Activated CD4-positive, alpha-beta T cell treated with anti-CD3 and anti-CD28 coated beads, Interleukin-2, amount 10 ng/mL, durations not matched to agents 24 days and 14 days (primary cell): ENCODE results near the gene PAM16. TPM values are rescaled to one million over a fixed set of nuclear protein-coding genes. Genes with fewer than 3 reads are reported as not detected.

ENCODE experiments used
- DNase-seq: peaks from one replicate; pipeline ENCODE4 v3.0.0; 2022
- H3K27ac Mint-ChIP-seq: one replicate; pipeline ENCODE4 v1.8.0; 2022; ENCODE audit warnings: mild to moderate bottlenecking, mixed read lengths
- H3K27me3 Mint-ChIP-seq: one replicate; pipeline ENCODE4 v1.8.0; 2022; ENCODE audit warnings: mixed read lengths
- H3K36me3 Mint-ChIP-seq: one replicate; pipeline ENCODE4 v1.8.0; 2022; ENCODE audit warnings: low read depth, mild to moderate bottlenecking, mixed read lengths
- H3K4me1 Mint-ChIP-seq: one replicate; pipeline ENCODE4 v1.8.0; 2021; ENCODE audit warnings: mixed read lengths
- H3K4me3 Mint-ChIP-seq: one replicate; pipeline ENCODE4 v1.8.0; 2022; ENCODE audit warnings: mild to moderate bottlenecking, moderate library complexity, mixed read lengths
- H3K9me3 Mint-ChIP-seq: one replicate; pipeline ENCODE4 v1.8.0; 2021; ENCODE audit warnings: mixed read lengths
- intact Hi-C: fragments of 100-400 bp; cut with micrococcal nuclease; formaldehyde crosslinking; loops from one replicate; pipeline ENCODE4 v1.15.1; 2023
- total RNA-seq: library from RNA; stranded (reverse); gene quantifications from 2 replicates; pipeline ENCODE4 v1.2.3, GENCODE V29; 2022

The PAM16 gene
- total RNA-seq, 1 donor from 2014 or later = 104 TPM

GRCh38 chr16:4378161-4378666 is 27.1 kb upstream of the PAM16 start:
- H3K4me1 Mint-ChIP-seq = no peaks in the 10 kb centered on the region
- H3K36me3 Mint-ChIP-seq = peaks cover 5% of the 10 kb centered on the region
- no peak overlapping the region for H3K4me3 Mint-ChIP-seq
- H3K27ac Mint-ChIP-seq = no peak overlapping the region
- no peaks in the 10 kb centered on the region for H3K9me3 Mint-ChIP-seq
- DNase-seq = no peak
- intact Hi-C loops = no loop called here
- H3K27me3 Mint-ChIP-seq = no peaks in the 10 kb centered on the region

- Mint-ChIP-seq H3K4me1 (no peaks in the 10 kb centered on the region), H3K9me3 (no peaks in the 10 kb centered on the region), H3K27ac (no peak overlapping the region), H3K36me3 (peaks cover 5% of the 10 kb centered on the region), H3K27me3 (no peaks in the 10 kb centered on the region), H3K4me3 (no peak overlapping the region)
- intact Hi-C loops = no loop called here
- DNase-seq = no peak
Measured at GRCh38 chr16:4377573-4378154, 26.5 kb upstream of the PAM16 start.

- Mint-ChIP-seq H3K27me3 (no peaks in the 10 kb centered on the region), H3K4me1 (no peaks in the 10 kb centered on the region), H3K27ac (no peak overlapping the region), H3K4me3 (no peak overlapping the region), H3K9me3 (no peaks in the 10 kb centered on the region), H3K36me3 (peaks cover 5% of the 10 kb centered on the region)
- intact Hi-C loops = no loop called here
- DNase-seq = no peak
Measured at GRCh38 chr16:4376893-4377572, 25.9 kb upstream of the PAM16 start.

- Mint-ChIP-seq H3K36me3 (peaks cover 5% of the 10 kb centered on the region), H3K4me1 (no peaks in the 10 kb centered on the region), H3K27ac (no peak overlapping the region), H3K27me3 (no peaks in the 10 kb centered on the region), H3K4me3 (no peak overlapping the region), H3K9me3 (no peaks in the 10 kb centered on the region)
- intact Hi-C loops = no loop called here
- DNase-seq = no peak
Measured at GRCh38 chr16:4376126-4376892, 25.2 kb upstream of the PAM16 start.

- no peaks in the 10 kb centered on the region for H3K4me1 Mint-ChIP-seq
- no peak overlapping the region for H3K27ac Mint-ChIP-seq
- H3K27me3 Mint-ChIP-seq = no peaks in the 10 kb centered on the region
- DNase-seq = no peak
- no peak overlapping the region for H3K4me3 Mint-ChIP-seq
- intact Hi-C loops = no loop called here
- no peaks in the 10 kb centered on the region for H3K9me3 Mint-ChIP-seq
- peaks cover 5% of the 10 kb centered on the region for H3K36me3 Mint-ChIP-seq
Measured at GRCh38 chr16:4375717-4376116, 24.6 kb upstream of the PAM16 start.

GRCh38 chr16:4373909-4374742 is 23.0 kb upstream of the PAM16 start:
- intact Hi-C loops = loop anchor here (5.0 kb wide), 1 partner anchor 43 kb away; the partner anchor contains the start of gene CORO7
- DNase-seq = no peak
- H3K36me3 Mint-ChIP-seq = peaks cover 2% of the 10 kb centered on the region

GRCh38 chr16:4373356-4373908 is 22.3 kb upstream of the PAM16 start:
- no peak overlapping the region for H3K27ac Mint-ChIP-seq
- no peak for DNase-seq
- peaks cover 2% of the 10 kb centered on the region for H3K36me3 Mint-ChIP-seq
- H3K9me3 Mint-ChIP-seq = no peaks in the 10 kb centered on the region
- no peaks in the 10 kb centered on the region for H3K27me3 Mint-ChIP-seq
- no peaks in the 10 kb centered on the region for H3K4me1 Mint-ChIP-seq
- H3K4me3 Mint-ChIP-seq = no peak overlapping the region
- intact Hi-C loops = loop anchor here (5.0 kb wide), 1 partner anchor 44 kb away; the partner anchor contains the start of gene CORO7

More at GRCh38 chr16:4373909-4374742, 23.0 kb upstream of the PAM16 start:
- Mint-ChIP-seq H3K9me3 (no peaks in the 10 kb centered on the region), H3K4me3 (no peak overlapping the region), H3K27ac (no peak overlapping the region), H3K4me1 (no peaks in the 10 kb centered on the region), H3K27me3 (no peaks in the 10 kb centered on the region)

- no peak overlapping the region for H3K4me3 Mint-ChIP-seq
- H3K27me3 Mint-ChIP-seq = no peaks in the 10 kb centered on the region
- intact Hi-C loops = loop anchor here (5.0 kb wide), 1 partner anchor 45 kb away; the partner anchor contains the start of gene CORO7
- no peaks in the 10 kb centered on the region for H3K4me1 Mint-ChIP-seq
- H3K36me3 Mint-ChIP-seq = peaks cover 2% of the 10 kb centered on the region
- no peak for DNase-seq
- no peak overlapping the region for H3K27ac Mint-ChIP-seq
- H3K9me3 Mint-ChIP-seq = no peaks in the 10 kb centered on the region
Measured at GRCh38 chr16:4372578-4373355, 21.6 kb upstream of the PAM16 start.

- no peaks in the 10 kb centered on the region for H3K4me1 Mint-ChIP-seq
- peak; percentile 76 for DNase-seq
- H3K36me3 Mint-ChIP-seq = peaks cover 4% of the 10 kb centered on the region
- intact Hi-C loops = loop anchor here (5.0 kb wide), 1 partner anchor 45 kb away; the partner anchor contains the start of gene CORO7
- H3K27me3 Mint-ChIP-seq = no peaks in the 10 kb centered on the region
- peak overlapping the region; percentile 68 for H3K4me3 Mint-ChIP-seq
- no peak overlapping the region for H3K27ac Mint-ChIP-seq
- H3K9me3 Mint-ChIP-seq = no peaks in the 10 kb centered on the region
Measured at GRCh38 chr16:4372001-4372577, 21.0 kb upstream of the PAM16 start.

GRCh38 chr16:4371357-4372000 is 20.4 kb upstream of the PAM16 start, which contains the start of gene VASN:
Gene VASN, plus strand, starts transcription at chr16:4371848. Its CDS starts 9,030 bp downstream, at chr16:4380878.
- Mint-ChIP-seq H3K36me3 (peaks cover 2% of the 10 kb centered on the region), H3K4me1 (no peaks in the 10 kb centered on the region), H3K9me3 (no peaks in the 10 kb centered on the region), H3K27me3 (no peaks in the 10 kb centered on the region), H3K4me3 (peak within 1 kb of the TSS; percentile 68), H3K27ac (no peak within 1 kb of the TSS)
- DNase-seq = peak; percentile 92
- intact Hi-C loops = loop anchor here (5.0 kb wide), 1 partner anchor 46 kb away; the partner anchor contains the start of gene CORO7

GRCh38 chr16:4370570-4371356 is 19.6 kb upstream of the PAM16 start:
- Mint-ChIP-seq H3K4me3 (no peak overlapping the region), H3K4me1 (no peaks in the 10 kb centered on the region), H3K9me3 (no peaks in the 10 kb centered on the region), H3K36me3 (peaks cover 2% of the 10 kb centered on the region), H3K27ac (no peak overlapping the region), H3K27me3 (no peaks in the 10 kb centered on the region)
- DNase-seq = no peak
- intact Hi-C loops = loop anchor here (5.0 kb wide), 1 partner anchor 47 kb away; the partner anchor contains the start of gene CORO7
